ENCODE measurements around the gene F11R. TPM values are rescaled to one million over a fixed set of nuclear protein-coding genes. Genes with fewer than 3 reads are reported as not detected.
"Not testable (repeated sequence)": the region's sequence is repeated elsewhere in the genome, so short reads cannot be mapped to it uniquely, and the experiment has no call there.

F11R gene
- total RNA-seq = 100 to 1,000 TPM in 2 of 4 donors, 10 to 100 TPM in 2; 68.4 to 125 (median 97.5) TPM

GRCh38 chr1:161020509-161021164 lies at the start of gene F11R:
Gene F11R, minus strand, starts transcription at chr1:161021152. Its CDS starts 79 bp downstream, at chr1:161021073.
- intact Hi-C loops (cut with DNase I; ENCODE audit: low total_unique reads) = no loop called here
- peak; percentile 59 to 91 for DNase-seq (ENCODE audit: low spot score in 2 of 2)
- 1 to 3% methylated on average over 23 to 34 of the region's 36 CpGs for WGBS, 2 donors
- TF ChIP-seq CTCF (IDR thresholded peaks at IDR 0.05) (no peak), POLR2A (IDR thresholded peaks at IDR 0.05) (no peak)
- peak within 1 kb of the TSS; percentile 57 for H3K4me3 ChIP-seq (ENCODE audit: low read depth, poor library complexity, severe bottlenecking)

- 67 to 75% methylated on average over 5 to 8 of the region's 9 CpGs for WGBS, 2 donors
- DNase-seq (ENCODE audit: low spot score in 2 of 2) = peak in 1 of 2 donors; percentile 90
- intact Hi-C loops (cut with DNase I; ENCODE audit: low total_unique reads) = no loop called here
- TF ChIP-seq CTCF (IDR thresholded peaks at IDR 0.05) = no peak
- no peak for TF ChIP-seq POLR2A (IDR thresholded peaks at IDR 0.05)
- peak within 1 kb of the TSS; percentile 8 for H3K4me3 ChIP-seq (ENCODE audit: low read depth, poor library complexity, severe bottlenecking)
Measured at GRCh38 chr1:161069731-161070270, 48.8 kb upstream of the F11R start, which contains the start of gene ARHGAP30. Gene ARHGAP30, minus strand, starts transcription at chr1:161069891. Its CDS starts 267 bp downstream, at chr1:161069624.

GRCh38 chr1:161069241-161069640 lies 48.3 kb upstream of the F11R start:
- WGBS, 2 donors = 77 to 79% methylated on average over 9 of the region's 9 CpGs
- intact Hi-C loops (cut with DNase I; ENCODE audit: low total_unique reads) = no loop called here
- DNase-seq (ENCODE audit: low spot score in 2 of 2) = no peak
- H3K4me3 ChIP-seq (ENCODE audit: low read depth, poor library complexity, severe bottlenecking) = peak overlapping the region; percentile 8
- TF ChIP-seq CTCF (IDR thresholded peaks at IDR 0.05) = no peak

- DNase-seq (ENCODE audit: low spot score in 2 of 2) = peak in 1 of 2 donors; percentile 89
- WGBS, 2 donors = 58 to 67% methylated on average over 10 of the region's 10 CpGs
- TF ChIP-seq CTCF (IDR thresholded peaks at IDR 0.05) = no peak
- TF ChIP-seq POLR2A (IDR thresholded peaks at IDR 0.05) = no peak
- H3K4me3 ChIP-seq (ENCODE audit: low read depth, poor library complexity, severe bottlenecking) = peak overlapping the region; percentile 8
- intact Hi-C loops (cut with DNase I; ENCODE audit: low total_unique reads) = no loop called here
Measured at GRCh38 chr1:161068306-161069234, 47.6 kb upstream of the F11R start.

- no peak overlapping the region for H3K4me3 ChIP-seq (ENCODE audit: low read depth, poor library complexity, severe bottlenecking)
- 58 to 67% methylated on average over 3 of the region's 3 CpGs for WGBS, 2 donors
- DNase-seq (ENCODE audit: low spot score in 2 of 2) = no peak
- intact Hi-C loops (cut with DNase I; ENCODE audit: low total_unique reads) = no loop called here
- TF ChIP-seq POLR2A (IDR thresholded peaks at IDR 0.05) = no peak
- TF ChIP-seq CTCF (IDR thresholded peaks at IDR 0.05) = no peak
Measured at GRCh38 chr1:161066694-161067093, 45.7 kb upstream of the F11R start.

GRCh38 chr1:161065681-161066080 lies 44.7 kb upstream of the F11R start:
- H3K4me3 ChIP-seq (ENCODE audit: low read depth, poor library complexity, severe bottlenecking); intact Hi-C loops (cut with DNase I; ENCODE audit: low total_unique reads); DNase-seq (ENCODE audit: low spot score in 2 of 2): not testable (repeated sequence)
- WGBS, 2 donors = 89 to 96% methylated on average over 6 to 7 of the region's 7 CpGs

- DNase-seq (ENCODE audit: low spot score in 2 of 2); H3K4me3 ChIP-seq (ENCODE audit: low read depth, poor library complexity, severe bottlenecking); intact Hi-C loops (cut with DNase I; ENCODE audit: low total_unique reads): not testable (repeated sequence)
- WGBS, 2 donors = 67 to 69% methylated on average over 6 of the region's 6 CpGs
Measured at GRCh38 chr1:161063936-161064335, 43.0 kb upstream of the F11R start.
